ENCODE results near the gene DNASE1L1.

DNA sequence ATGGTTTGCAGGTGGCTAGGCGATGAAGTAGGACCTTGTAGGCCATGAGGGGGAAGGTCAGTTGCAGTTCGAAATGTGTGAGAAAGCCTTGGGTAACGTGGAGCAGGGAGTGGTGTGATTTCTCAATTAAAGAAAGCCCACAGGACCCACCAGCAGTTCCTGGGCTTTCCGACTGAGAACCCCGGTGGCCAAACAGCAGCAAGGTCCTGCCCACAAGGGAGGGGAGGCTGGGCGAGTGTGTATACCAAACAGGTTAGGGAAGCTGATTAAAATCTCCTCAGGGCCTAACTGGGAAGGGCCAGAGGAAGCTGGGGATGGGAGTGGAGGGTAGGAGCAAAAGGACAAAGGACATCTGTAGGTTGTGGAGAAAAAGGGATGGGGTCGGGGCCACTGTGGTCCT lies 21.9 kb upstream of the DNASE1L1 start:
- TF ChIP-seq, protein P1, sequence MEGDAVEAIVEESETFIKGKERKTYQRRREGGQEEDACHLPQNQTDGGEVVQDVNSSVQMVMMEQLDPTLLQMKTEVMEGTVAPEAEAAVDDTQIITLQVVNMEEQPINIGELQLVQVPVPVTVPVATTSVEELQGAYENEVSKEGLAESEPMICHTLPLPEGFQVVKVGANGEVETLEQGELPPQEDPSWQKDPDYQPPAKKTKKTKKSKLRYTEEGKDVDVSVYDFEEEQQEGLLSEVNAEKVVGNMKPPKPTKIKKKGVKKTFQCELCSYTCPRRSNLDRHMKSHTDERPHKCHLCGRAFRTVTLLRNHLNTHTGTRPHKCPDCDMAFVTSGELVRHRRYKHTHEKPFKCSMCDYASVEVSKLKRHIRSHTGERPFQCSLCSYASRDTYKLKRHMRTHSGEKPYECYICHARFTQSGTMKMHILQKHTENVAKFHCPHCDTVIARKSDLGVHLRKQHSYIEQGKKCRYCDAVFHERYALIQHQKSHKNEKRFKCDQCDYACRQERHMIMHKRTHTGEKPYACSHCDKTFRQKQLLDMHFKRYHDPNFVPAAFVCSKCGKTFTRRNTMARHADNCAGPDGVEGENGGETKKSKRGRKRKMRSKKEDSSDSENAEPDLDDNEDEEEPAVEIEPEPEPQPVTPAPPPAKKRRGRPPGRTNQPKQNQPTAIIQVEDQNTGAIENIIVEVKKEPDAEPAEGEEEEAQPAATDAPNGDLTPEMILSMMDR (IDR thresholded peaks at IDR 0.05 in 8 of 11, conservative IDR thresholded peaks at IDR 0.05 in 3 of 11), result no peak
- no peak for TF ChIP-seq POLR2AphosphoS5 (IDR thresholded peaks at IDR 0.05)

All from spleen (tissue), 7 donors.